ENCODE data around the gene STK11IP.

The STK11IP gene

DNA sequence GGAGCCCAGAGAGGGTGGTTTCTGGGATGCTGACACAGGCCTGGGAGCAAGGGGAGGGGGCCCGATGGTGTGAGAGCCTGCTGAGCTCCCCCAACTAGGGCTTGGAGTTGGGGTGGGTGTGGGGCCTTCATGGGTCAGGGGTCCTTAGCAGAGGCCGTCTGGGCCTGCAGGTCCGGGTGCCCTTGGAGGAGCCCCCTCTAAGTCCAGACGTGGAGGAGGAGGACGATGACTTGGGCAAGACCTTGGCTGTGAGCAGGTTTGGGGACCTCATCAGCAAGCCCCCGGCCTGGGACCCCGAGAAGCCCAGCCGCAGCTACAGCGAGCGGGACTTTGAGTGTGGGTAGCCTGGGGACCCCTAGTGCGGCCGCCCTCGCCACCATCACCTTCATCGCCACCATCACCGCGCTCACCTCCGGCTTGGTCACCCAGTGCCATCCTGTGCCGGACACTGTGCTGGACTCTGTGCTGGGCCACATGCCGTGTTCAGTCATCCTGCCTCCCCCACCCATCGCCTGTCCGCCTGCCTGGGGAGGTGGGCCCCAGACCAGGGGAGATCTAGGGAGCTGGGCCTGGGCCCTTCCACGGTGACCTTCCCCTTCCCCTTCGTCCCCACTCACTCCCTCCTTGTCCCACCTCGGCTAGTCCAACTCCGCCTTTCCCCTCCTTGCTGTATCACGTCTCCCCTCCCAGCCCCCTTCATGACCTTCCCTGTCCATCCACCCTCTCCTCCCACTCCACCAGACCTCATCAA lies 30.8 kb downstream of the STK11IP start:
- in situ Hi-C loops (cut with HindIII; ENCODE audit: low pct_ligation_motif_present, low pct_unique_long_range_greater_than_20kb, low sequenced_read_pairs): no loop called here
- no peak for DNase-seq

DNA sequence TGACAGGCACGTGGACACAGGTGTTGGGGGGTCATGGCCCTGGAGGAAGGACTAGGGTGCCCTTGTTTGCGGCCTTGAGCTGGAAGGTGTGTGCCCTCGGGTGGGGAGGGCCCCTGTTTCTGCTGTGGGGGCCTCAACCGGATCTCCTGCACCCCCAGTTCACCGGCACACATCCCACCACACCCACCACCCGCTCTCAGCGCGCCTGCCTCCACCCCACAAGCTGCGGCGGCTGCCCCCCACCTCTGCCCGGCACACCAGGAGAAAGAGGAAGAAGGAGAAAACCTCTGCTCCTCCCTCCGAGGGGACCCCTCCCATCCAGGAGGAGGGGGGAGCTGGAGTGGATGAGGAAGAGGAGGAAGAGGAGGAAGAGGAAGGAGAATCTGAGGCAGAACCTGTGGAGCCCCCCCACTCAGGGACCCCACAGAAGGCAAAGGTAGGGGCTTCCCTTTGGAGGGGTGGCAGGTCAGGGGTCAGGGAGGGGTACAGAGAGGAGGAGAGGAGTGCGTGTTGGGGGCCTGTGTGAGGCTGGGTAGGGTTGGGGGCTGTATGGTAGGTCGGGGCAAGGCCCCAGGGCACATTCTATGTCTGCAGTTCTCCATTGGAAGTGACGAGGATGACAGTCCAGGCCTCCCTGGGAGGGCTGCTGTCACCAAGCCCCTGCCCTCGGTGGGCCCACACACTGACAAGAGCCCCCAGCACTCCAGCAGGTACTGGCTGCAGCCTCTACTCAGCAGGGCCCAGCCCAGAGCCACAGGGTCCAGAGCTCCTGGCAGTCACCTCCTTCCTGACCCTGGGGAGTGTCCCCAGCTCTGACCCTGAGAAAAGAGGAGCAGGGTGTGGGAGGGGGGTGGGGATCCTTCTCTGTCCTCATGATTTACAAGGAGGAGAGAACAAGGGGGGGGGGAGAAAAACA lies 31.6 kb downstream of the STK11IP start:
- no peak for DNase-seq
- in situ Hi-C loops (cut with HindIII; ENCODE audit: low pct_ligation_motif_present, low pct_unique_long_range_greater_than_20kb, low sequenced_read_pairs): no loop called here

DNA sequence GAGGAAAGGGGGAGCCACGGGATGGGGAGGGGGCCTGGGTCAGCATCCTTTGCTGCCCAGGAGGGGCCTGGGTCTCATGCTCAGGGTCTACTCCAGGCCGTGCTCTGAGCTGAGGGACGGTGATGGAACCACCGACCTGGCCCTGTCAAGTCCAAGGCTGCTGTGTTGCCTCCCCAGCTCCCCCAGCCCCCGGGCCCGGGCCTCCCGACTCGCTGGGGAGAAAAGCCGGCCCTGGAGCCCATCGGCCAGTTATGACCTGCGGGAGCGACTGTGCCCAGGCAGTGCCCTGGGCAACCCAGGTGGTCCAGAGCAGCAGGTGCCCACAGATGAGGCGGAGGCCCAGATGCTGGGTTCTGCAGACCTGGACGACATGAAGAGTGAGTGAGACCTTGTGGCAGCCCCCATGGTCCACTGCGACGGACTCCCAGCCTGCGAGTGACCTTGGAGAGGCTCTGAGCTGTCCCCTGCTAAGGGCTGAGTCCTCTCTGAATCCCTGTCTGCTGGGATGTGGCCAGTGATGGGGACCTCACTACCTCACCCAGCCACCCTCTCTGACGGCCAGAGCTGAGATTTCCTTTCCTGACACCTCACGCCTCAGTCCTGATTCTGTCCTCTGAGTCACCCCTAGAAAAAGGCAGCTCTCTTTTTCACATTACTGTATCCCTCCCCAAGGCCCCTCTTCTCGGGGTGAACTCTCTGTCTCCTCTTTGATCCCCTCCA lies 32.5 kb downstream of the STK11IP start:
- in situ Hi-C loops (cut with HindIII; ENCODE audit: low pct_ligation_motif_present, low pct_unique_long_range_greater_than_20kb, low sequenced_read_pairs): no loop called here
- DNase-seq: no peak

DNA sequence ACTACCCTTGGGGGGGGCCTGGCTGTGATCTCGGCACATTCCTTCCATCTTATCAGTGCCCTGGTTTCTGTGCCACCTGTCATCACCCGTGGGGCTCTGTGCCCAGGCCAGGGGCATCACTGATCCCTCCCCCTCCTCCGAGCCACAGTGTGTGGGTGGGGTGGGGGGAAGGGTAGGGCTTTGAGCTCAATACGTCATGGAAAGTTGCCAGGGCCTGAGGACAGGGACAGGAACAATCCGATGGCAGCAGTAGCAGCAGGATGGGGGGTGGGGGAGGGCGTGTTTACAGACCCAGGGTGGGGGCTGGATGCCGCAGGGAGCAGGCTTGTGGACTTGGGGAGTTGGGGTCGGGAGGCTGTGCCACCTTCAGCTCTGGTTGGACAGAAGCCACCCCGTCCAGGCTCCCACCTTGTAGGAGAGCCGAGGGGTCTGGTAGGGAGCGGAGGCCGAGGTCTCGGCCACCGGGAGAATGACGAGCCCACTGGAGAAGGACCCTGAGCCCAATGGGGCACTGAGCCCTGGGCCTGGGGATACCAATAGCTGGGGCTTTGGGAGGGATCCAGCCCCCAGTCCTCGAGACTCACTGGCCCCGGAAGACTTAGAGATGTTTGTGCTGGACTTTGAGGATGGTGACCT lies 33.2 kb downstream of the STK11IP start:
- DNase-seq: no peak

DNA sequence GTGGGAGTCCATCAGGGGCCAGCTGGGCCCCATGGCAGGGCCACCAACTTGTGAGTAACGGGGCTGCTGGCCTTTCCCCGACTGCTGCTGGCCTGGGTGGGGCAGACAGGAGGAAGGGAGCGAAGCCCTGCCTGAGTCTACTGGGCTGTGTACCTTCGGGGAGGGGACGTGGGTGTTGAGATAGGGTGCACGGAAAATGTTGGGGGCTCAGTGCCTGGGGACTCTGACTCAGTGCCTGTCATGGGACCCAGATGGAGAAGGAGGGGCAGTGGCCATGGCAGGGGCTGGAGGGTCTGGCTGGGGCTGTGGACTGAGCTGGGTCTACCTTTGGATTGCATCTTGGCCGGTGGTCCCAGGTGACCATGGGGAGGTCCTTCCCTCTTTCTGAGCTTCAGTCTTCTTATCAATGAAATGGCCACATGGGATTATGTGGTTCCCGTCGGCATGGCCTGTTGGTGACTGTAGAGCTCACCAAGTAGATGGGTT lies 33.8 kb downstream of the STK11IP start:
- in situ Hi-C loops (cut with HindIII; ENCODE audit: low pct_ligation_motif_present, low pct_unique_long_range_greater_than_20kb, low sequenced_read_pairs): no loop called here
- no peak for DNase-seq

More for the DNA sequence above, 33.2 kb downstream of the STK11IP start:
- in situ Hi-C loops (cut with HindIII; ENCODE audit: low pct_ligation_motif_present, low pct_unique_long_range_greater_than_20kb, low sequenced_read_pairs): no loop called here

DNA sequence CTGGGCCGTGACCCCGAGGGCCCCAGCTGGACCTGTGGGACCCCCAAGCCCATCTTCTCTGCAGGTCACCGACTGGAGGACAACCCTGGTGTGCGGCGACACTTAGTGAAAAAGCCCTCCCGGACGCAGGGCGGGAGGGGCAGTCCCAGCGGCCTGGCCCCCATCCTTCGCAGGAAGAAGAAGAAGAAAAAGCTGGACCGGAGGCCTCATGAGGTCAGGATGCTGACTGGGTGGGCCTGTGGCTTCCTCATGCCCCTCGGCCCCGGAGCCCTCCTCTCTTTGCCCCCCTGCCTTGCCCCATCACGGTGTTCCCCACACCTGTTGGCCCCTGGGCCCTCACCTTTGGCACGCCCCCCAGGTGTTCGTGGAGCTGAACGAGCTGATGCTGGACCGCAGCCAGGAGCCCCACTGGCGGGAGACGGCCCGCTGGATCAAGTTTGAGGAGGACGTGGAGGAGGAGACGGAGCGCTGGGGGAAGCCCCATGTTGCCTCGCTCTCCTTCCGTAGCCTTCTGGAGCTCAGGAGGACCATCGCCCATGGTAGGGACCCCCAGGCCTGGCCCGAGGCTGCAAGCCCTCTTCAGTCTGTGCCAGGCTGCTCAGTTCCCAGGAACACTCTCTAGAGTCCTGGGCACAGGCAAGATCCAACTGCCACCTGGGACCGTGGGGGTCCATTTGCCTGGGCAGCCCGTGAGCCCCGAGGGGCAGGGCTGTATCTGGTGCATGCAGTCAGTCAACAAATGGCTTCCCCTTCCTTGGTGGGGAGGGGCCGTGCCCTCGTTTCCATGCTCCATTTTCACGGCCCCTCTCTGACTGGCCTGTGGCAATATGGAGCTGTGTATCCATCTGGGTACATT lies 34.5 kb downstream of the STK11IP start:
- DNase-seq: no peak
- in situ Hi-C loops (cut with HindIII; ENCODE audit: low pct_ligation_motif_present, low pct_unique_long_range_greater_than_20kb, low sequenced_read_pairs): no loop called here

DNA sequence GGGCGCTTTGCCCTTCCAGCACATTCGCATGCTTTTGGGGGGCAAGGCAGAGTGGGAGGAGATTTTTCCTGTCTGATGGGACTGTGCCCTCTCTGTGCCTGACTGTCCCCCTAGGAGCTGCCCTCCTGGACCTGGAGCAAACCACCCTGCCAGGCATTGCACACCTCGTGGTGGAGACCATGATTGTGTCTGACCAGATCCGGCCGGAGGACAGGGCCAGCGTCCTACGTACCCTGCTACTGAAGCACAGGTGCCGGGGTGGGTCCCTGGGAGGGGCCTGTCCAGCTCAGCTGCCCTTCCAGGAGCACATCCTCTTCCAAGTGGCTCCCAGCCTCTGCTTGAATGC lies 35.1 kb downstream of the STK11IP start:
- in situ Hi-C loops (cut with HindIII; ENCODE audit: low pct_ligation_motif_present, low pct_unique_long_range_greater_than_20kb, low sequenced_read_pairs): no loop called here

DNA sequence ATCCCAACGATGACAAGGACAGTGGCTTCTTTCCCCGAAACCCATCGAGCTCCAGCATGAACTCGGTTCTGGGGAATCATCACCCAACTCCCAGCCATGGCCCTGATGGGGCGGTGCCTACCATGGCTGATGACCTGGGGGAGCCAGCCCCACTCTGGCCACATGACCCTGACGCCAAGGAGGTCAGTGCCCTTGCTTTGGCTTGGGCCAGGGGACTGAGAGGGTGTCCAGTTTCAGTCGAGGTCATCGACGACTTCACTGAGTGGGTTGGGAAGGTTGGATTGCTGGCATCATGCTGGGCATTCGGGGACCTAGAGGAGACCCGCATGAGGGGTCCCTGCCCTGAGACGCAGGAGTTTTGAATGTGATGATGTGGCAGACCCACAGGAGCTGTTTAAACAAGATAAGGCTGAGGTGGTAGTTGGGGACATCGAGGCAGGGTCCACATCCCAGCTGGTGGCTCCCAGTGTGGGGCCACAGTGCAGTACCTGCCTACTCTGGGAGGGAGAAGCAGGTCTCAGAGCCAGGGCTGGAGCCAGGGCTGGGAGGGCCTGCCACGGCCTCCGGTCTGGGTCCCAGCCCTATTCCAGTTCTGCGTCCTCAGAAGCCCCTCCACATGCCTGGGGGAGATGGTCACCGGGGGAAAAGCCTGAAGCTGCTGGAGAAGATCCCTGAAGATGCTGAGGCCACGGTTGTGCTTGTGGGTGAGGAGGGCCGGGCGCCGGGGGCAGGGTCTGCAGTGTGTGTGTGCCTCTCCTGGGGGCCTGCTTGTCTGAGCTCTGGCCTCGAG lies 35.8 kb downstream of the STK11IP start:
- DNase-seq: no peak
- in situ Hi-C loops (cut with HindIII; ENCODE audit: low pct_ligation_motif_present, low pct_unique_long_range_greater_than_20kb, low sequenced_read_pairs): no loop called here

More for the DNA sequence above, 35.1 kb downstream of the STK11IP start:
- no peak for DNase-seq

DNA sequence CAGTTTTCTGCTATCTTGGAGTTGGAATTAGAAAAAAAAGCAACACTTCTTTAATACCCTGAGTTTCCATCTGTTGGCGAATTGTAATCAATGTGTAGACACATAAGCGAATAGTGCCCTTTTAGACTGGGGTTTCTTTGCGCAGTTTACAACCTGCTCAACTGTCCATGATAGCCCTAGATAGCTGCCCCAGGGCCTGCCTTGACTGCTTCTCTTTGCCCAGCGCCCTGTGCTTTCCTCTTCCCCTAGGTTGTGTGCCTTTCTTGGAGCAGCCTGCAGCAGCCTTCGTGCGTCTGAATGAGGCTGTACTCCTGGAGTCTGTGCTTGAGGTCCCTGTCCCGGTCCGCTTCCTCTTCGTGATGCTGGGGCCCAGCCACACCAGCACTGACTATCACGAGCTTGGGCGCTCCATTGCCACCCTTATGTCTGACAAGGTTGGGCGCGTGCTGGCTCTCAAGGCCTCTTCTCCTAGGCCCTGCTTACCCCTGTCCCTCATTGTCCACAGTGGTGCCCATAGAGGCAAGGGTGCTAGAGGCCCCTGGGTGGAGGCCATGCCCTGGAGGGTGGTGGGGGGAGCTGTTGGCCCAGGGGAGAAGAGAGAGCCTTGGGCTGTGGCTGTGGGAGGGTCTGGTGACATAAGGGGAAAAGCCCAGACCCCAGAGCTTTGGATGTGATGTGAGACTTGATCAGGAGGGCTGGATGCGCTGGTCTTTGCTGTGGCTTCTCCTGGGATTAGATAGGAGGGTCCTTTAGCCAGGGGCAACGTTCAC lies 36.7 kb downstream of the STK11IP start:
- no peak for DNase-seq
- in situ Hi-C loops (cut with HindIII; ENCODE audit: low pct_ligation_motif_present, low pct_unique_long_range_greater_than_20kb, low sequenced_read_pairs): no loop called here

DNA sequence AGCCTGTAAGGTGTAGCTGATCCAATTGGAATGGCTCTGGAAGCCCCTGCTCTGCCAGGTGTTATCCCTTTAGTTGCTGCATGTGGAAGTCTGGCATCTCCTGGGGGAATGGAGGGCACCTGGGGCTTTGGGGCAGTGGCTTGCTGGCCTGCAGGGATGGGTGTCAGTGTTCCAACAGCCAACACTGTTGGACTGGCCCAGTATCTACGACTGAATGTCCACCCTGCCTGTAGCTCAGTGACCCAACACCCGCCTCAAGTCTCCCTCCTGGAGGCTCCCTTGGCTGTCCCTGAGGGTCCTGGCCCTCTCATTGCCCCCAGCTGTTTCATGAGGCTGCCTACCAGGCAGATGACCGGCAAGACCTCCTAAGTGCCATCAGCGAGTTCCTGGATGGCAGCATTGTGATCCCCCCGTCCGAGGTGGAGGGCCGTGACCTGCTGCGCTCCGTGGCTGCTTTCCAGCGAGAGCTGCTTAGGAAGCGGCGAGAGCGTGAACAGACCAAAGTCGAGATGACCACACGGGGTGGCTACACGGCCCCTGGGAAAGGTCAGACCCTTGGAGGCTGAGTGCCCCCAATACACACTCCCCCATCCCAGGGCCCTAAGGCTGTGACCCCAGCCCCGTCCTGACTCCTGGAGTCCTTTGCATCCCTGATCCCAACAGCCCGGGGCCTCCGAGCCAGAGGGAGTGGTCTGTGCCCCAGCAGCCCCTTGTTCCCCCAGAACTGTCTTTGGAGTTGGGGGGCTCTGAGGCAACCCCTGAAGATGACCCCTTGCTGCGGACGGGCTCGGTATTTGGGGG lies 37.5 kb downstream of the STK11IP start:
- in situ Hi-C loops (cut with HindIII; ENCODE audit: low pct_ligation_motif_present, low pct_unique_long_range_greater_than_20kb, low sequenced_read_pairs): no loop called here
- no peak for DNase-seq

DNA sequence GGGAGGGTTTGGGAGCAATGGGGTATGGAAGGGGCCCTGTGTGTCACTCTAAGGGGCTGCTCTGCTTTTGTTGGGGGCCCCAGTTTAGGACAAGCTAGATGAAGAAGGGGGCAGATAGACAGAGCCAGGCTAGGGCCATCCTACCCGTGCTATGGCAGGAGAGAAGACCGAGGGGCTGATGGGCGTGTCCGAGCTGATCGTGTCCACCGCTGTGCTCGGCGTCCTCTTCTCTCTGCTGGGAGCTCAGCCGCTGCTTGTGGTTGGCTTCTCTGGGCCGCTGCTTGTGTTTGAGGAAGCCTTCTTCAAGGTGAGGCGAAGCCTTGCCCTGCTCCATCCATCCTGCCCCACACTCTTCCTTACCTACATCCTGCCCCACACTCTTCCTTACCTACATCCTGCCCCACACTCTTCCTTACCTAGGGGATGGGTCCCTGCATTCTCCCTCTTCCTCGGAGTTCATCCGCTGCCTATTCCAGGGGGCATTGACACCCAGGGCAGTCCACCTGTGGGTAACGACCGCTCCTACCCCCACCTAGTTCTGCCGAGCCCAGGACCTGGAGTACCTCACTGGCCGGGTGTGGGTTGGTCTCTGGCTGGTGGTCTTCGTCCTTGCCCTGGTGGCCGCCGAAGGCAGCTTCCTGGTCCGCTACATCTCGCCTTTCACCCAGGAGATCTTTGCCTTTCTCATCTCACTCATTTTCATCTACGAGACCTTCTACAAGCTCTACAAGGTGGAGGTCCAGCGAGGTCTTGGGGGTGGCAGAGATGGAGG lies 38.7 kb downstream of the STK11IP start:
- in situ Hi-C loops (cut with HindIII; ENCODE audit: low pct_ligation_motif_present, low pct_unique_long_range_greater_than_20kb, low sequenced_read_pairs): no loop called here
- no peak for DNase-seq

DNA sequence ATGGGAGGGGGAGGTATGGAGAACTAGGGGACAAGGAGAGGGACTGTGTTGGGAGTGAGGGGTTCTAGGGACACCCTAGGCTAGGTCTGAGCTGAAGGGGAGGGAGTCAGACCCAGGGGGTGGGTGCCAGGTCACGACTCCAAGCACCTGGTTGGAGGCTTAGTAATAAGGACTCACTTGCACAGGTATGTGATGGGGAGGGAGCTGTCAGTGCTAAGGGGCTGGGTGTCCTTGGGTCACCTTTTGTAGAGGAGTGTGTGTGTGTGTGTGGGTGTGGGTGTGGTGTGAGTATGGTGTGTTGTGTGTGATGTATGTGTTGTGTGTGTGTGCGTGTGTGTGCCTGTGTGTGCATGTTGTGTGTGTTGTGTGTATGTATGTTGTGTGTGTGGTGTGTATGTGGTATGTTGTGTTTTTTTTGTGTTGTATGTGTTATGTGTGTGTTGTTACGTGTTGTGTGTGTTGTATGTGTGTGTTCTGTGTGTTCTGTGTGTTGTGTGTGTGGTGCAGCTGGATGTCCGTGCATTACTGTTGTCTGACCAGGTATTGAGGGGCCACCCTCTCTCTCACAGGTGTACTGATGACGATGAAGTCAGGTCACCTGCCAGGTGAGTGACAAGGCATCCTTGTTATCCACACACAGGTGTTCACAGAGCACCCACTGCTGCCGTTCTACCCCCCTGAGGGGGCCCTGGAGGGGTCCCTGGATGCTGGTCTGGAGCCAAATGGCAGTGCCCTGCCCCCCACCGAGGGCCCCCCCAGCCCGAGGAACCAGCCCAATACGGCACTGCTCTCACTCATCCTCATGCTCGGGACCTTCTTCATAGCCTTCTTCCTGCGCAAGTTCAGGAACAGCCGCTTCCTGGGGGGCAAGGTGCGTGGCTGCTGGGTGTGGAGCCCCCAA lies 39.5 kb downstream of the STK11IP start:
- DNase-seq: no peak
- in situ Hi-C loops (cut with HindIII; ENCODE audit: low pct_ligation_motif_present, low pct_unique_long_range_greater_than_20kb, low sequenced_read_pairs): no loop called here

DNA sequence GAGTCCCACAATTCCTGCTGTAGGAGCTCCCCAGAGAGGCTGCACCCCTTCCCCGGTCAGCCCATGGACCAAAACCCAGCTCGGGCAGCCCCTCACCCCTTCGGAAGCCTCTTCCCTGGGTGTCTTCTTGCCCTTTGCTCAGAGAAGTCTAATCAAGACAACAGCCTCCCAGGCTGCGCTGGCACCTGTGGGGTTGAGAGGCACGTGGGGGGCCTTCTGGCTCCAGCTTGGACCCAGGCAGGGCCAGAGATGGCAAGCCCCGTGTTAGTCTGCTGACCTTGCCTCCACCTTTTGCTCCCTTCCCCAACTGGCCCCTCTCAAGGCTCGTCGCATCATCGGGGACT lies 40.2 kb downstream of the STK11IP start:
- in situ Hi-C loops (cut with HindIII; ENCODE audit: low pct_ligation_motif_present, low pct_unique_long_range_greater_than_20kb, low sequenced_read_pairs): no loop called here
- DNase-seq: no peak

DNA sequence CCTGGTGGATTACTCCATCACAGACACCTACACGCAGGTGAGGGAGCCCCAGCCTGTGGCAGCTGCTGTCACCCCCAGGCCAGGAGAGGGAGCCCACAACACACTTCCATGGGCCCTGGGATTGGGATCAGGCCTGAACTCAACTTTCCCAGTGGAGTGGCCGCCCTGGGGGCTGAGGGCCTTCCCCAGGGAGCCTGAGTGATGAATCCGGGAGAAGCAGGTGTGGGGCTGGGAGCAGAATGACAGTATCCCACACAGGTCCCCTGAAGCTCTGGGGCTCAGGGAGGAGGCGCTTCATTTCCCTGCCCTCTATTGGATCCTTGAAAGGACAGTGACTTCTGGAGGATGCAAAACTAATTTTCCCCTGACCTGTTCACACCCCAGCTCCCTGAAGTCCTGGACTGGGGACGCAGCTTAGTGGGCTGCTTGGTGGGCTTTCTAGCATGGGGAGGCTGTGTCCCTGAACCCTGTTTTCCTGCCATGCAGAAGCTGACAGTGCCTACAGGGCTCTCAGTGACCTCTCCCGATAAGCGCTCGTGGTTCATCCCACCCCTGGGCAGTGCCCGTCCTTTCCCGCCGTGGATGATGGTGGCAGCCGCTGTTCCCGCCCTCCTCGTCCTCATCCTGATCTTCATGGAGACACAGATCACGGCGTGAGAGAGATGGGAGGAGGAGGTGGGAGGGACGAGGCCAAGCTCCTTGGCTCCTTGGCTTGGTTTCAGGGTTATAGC lies 40.7 kb downstream of the STK11IP start:
- in situ Hi-C loops (cut with HindIII; ENCODE audit: low pct_ligation_motif_present, low pct_unique_long_range_greater_than_20kb, low sequenced_read_pairs): no loop called here
- DNase-seq: no peak

Data from ACHN (cell line).